RWPE1 (cell line): ENCODE results near the gene NLRP3.

Experiments
- CTCF ChIA-PET: fragments of 350-600 bp; sonication (Branson Sonifier 250); formaldehyde crosslinking; extraction: SDS; loops from one replicate; lab custom pipeline; 2021; lab: Yijun Ruan, JAX
- POLR2A ChIA-PET: fragments of 400-600 bp; formaldehyde crosslinking; extraction: SDS; loops from one replicate; lab custom pipeline; 2020; ENCODE audit warnings: antibody characterized with exemption; ENCODE audit not compliant: low non-redundant PET; lab: Yijun Ruan, JAX
- DNase-seq: peaks from one replicate; pipeline ENCODE4 v3.0.0; 2012; ENCODE audit warnings: low spot score
- H3K27ac ChIP-seq: fragments of 450-650 bp; 2 replicates; pipeline ENCODE4 v1.5.1; 2017
- CTCF ChIP-seq: fragments of 450-650 bp; conservative IDR thresholded peaks from 2 replicates; pipeline ENCODE4 v1.5.1; 2017; ENCODE audit warnings: low read depth, mild to moderate bottlenecking

Gene NLRP3

DNA sequence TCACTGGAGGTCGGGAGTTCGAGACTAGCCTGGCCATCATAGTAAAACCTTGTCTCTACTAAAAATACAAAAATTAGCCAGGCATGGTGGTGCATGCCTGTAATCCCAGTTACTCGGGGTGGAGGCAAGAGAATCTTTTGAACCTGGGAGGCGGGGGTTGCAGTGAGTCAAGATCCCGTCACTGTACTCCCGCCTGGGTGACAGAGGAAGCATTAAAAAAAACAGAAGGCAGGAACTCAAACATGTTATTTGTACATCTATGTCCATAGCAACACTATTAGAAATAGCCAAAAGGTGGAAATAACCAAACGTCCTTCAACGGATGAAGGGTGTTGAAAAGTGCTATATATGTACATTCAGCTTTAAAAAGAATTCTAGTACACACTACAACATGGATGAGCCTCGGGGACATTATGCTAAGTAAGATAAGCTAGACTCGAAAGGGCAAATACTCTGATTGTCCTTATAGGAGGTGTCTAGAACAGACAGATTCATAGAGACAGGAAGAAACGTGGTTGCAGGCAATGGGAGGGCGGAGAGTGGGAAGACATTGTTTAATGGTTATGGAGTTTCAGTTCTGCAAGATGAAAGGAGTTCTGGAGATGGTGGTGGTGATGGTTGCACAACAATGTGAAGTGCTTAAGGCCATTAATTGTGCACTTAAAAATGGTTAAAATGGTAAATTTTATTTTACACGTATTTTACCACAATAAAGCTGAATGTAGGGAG is 19.2 kb downstream of the NLRP3 start:
- CTCF ChIA-PET, result interaction anchor here (0.6 kb wide), 1 partner anchor 422 kb away, joined by 4 read pairs; the partner anchor contains the start of gene TRIM58
- POLR2A ChIA-PET, result no interaction called here

GRCh38 chr1:247435759-247436147 is 19.8 kb downstream of the NLRP3 start:
- ChIA-PET POLR2A (no interaction called here), CTCF (interaction anchor here (0.6 kb wide), 1 partner anchor 421 kb away, joined by 4 read pairs; the partner anchor contains the start of gene TRIM58)
- DNase-seq, result no peak
- TF ChIP-seq CTCF, result no peak
- H3K27ac ChIP-seq, result no peak overlapping the region

More for the DNA sequence above, 19.2 kb downstream of the NLRP3 start:
- no peak for DNase-seq
- H3K27ac ChIP-seq, result no peak overlapping the region
- TF ChIP-seq CTCF, result no peak

DNA sequence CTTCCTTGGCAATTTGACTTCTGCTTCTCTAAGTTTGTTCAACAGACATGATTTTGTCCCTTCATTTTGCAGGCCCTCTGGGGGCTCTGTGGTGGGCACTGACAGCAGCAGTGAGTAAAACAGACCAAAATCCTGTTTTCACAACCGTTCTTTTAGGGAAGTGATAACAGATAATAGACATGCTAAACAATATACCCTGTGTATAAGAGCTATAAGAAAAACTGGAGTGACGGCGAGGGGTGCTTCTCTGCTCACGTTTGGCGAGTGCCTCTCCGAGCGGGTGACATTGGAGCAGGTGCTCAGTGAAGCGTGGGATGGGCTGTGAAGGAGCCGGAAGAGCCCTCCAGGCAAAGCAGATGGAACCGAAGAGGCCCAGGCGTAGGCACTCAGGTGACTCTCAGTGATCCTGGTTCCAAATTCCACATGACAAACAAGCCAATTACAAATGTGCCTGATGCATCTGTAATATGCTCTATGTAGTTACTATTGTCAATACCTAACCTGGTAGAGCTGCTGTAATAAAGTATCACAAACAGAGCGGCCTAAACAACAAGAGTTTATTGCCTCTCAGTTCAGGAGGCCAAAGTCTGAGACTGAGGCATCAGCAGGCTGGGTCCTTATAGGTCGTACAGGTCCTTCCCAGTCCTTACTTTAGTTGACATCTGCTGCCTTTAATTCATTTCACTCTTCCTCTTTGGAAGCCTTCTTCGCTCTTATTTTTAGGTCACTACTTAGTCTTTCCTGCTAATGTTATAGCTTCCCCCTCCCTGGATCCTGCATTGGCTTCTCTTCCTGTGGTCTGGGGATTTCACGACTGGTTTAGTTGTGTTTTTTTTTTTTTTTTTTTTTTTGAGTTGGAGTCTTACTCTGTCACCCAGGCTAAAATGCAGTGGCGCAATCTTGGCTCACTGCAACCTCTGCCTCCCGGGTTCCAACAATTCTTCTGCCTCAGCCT is 21.9 kb downstream of the NLRP3 start:
- ChIA-PET CTCF (no interaction called here), POLR2A (no interaction called here)
- no peak for DNase-seq
- TF ChIP-seq CTCF, result no peak
- H3K27ac ChIP-seq, result no peak overlapping the region

DNA sequence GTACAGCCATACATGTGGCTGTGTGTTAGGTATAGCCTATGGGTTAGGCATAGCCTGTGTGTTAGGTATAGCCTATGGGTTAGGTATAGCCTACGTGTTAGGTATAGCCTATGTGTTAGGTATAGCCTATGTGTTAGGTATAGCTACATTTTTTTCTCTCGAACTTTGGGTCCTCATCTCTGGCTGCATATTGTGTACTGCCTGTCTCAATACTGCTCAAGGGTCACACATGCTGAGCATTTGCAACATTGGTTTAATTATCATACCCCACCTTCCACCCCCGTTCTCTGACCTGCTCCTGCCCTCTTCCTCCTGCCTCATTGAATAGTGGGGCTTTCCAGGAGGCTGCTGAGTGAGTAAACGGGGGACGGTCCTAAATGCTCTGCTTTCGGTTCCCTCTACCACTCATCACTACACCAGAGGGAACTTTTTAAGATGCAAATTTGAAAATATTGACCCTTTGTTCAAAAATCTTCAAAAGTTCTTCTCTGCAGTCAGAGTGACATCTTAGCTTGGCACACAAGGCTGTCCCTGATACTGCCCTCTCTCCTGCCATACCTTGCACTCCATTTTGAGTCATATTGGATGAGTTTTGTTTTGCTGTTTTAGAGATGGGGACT is 24.1 kb downstream of the NLRP3 start:
- CTCF ChIA-PET, result no interaction called here
- POLR2A ChIA-PET, result no interaction called here
- no peak overlapping the region for H3K27ac ChIP-seq
- TF ChIP-seq CTCF, result no peak
- DNase-seq, result no peak

DNA sequence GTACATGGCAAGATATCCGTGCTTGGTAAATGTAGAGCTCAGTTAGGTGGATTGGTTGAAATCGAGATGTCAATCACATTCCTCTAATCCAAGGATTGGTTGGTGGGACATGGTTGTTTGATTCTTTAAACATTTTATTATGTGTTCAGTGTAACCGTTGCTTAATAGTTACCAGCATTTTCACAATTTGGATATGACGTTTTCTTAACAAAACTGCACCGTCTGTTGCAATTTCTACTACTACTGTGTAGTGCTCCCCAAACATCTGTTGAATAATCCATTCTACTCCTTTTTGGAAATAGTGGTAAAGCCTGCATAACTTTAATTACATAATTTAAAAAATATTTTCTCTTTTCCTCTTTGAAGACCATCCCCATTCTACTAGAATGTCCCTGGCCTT is 25.6 kb downstream of the NLRP3 start:
- TF ChIP-seq CTCF, result no peak
- DNase-seq, result no peak
- CTCF ChIA-PET, result interaction anchor here (0.6 kb wide), 1 partner anchor 17 kb away, joined by 3 read pairs; no protein-coding TSS in a partner anchor
- POLR2A ChIA-PET, result no interaction called here
- H3K27ac ChIP-seq, result no peak overlapping the region

GRCh38 chr1:247442164-247442563 is 26.2 kb downstream of the NLRP3 start:
- ChIA-PET CTCF (interaction anchor here (0.6 kb wide), 1 partner anchor 17 kb away, joined by 3 read pairs; no protein-coding TSS in a partner anchor), POLR2A (no interaction called here)
- no peak overlapping the region for H3K27ac ChIP-seq
- no peak for TF ChIP-seq CTCF
- no peak for DNase-seq
